Omental fat pad (tissue), 4 donors: Measurements from ENCODE around the gene MAST4. TPM values are rescaled to one million over a fixed set of nuclear protein-coding genes. Genes with fewer than 3 reads are reported as not detected.

ENCODE experiments used
- ATAC-seq: fragments of 150-250 bp; one replicate; pipeline ENCODE4 v1.9.1; 2016; ENCODE audit warnings: mild to moderate bottlenecking, moderate library complexity; ENCODE audit not compliant: low FRiP score
- DNase-seq: peaks from one replicate; pipeline ENCODE4 v3.0.0-alpha.2; 2019; ENCODE audit warnings: low spot score
- CTCF ChIP-seq, 3 donors: fragments of 450-650 bp; IDR thresholded peaks; one replicate each; pipeline ENCODE4 v1.5.1; 2016 to 2017; ENCODE audit warnings: antibody characterized with exemption in 3 of 3, mild to moderate bottlenecking in 3 of 3, moderate library complexity in 2 of 3
- total RNA-seq, 4 donors: library from RNA; depleted of rRNA; stranded (reverse); fragments of >200 nt; gene quantifications; one replicate each; pipeline ENCODE4 v1.1.0, GENCODE V29; 2016

The MAST4 gene
- total RNA-seq, 4 donors from 2014 or later: 52.2 to 76.8 (median 57.3) TPM

DNA sequence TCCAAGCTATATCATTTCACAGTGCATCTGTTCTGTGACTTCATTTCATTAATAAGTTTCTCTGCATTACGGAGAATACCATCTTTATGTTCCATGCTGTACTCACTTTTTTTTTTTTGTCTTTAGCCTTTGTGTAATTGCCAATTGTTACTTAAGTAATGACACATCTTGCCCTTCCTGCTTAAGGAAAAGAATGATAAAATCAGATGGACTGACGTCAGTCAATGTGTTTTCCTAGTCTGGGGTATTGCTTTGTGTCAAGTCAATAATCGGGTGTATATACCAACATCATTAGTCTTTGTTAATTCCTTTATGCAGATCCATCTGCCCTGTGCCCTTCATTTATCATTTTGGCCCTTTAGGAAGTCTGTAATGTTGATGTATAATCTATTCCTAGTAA lies 466.9 kb downstream of the MAST4 start:
- ATAC-seq (no peak), DNase-seq (no peak)
- no peak for TF ChIP-seq CTCF (IDR thresholded peaks at IDR 0.05)

- TF ChIP-seq CTCF (IDR thresholded peaks at IDR 0.05): no peak
- no peak for DNase-seq
- ATAC-seq: no peak
Measured at GRCh38 chr5:67063791-67064190, 467.6 kb downstream of the MAST4 start.

DNA sequence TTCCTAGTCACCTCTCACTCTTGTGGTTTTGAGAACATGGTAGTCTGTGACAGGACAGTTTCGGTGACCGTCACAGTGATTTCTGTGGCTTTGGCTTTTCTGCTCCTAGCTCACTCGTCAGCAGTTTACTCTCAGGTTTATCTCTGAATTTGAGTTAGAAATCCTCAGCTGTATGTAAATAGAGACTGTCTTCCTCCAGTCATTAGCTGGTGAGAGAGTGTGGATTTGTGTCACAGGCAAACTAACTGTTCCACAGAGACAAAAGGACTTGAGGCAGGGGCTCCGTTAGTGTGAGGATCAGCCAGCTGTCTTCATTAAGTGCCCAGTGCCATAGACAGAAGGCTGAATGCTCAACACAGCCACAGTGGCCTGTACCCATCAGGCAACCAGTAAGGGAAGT lies 469.0 kb downstream of the MAST4 start:
- no peak for DNase-seq
- no peak for ATAC-seq

GRCh38 chr5:67065696-67066095 lies 469.5 kb downstream of the MAST4 start:
- no peak for ATAC-seq
- DNase-seq: no peak
- TF ChIP-seq CTCF (IDR thresholded peaks at IDR 0.05): no peak

More for the DNA sequence above, 469.0 kb downstream of the MAST4 start:
- TF ChIP-seq CTCF (IDR thresholded peaks at IDR 0.05): no peak

- TF ChIP-seq CTCF (IDR thresholded peaks at IDR 0.05): no peak
- ATAC-seq (no peak), DNase-seq (no peak)
Measured at GRCh38 chr5:67066815-67067214, 470.6 kb downstream of the MAST4 start.

GRCh38 chr5:67073045-67073680 lies 477.0 kb downstream of the MAST4 start:
- DNase-seq (no peak), ATAC-seq (no peak)
- TF ChIP-seq CTCF (IDR thresholded peaks at IDR 0.05): no peak

DNA sequence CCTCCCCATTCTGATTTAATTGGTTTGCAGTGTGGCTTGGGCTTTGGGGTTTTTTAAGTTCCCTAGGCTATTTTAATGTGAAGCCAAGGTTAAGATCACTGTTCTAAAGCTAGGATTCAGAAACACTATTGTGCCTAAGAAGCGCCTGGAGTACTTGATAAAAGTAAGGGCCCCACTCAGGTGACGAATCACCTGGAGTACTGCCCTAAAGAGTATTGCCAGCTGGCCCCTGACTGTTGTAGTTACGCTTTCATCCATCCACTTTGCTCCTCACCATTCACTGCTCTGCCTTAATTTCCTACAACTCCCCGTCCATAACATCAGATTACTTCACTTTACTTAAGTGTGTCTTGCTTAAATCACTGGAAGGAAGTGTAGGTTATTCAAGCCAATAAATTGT lies 481.1 kb downstream of the MAST4 start:
- no peak for TF ChIP-seq CTCF (IDR thresholded peaks at IDR 0.05)
- DNase-seq (no peak), ATAC-seq (no peak)
